Measurements from ENCODE around the gene BUD23.
"Not testable (repeated sequence)": the region's sequence is repeated elsewhere in the genome, so short reads cannot be mapped to it uniquely, and the experiment has no call there.

The BUD23 gene

GRCh38 chr7:73702665-73703064, 19.3 kb downstream of the BUD23 start:
- no peak for DNase-seq

DNA sequence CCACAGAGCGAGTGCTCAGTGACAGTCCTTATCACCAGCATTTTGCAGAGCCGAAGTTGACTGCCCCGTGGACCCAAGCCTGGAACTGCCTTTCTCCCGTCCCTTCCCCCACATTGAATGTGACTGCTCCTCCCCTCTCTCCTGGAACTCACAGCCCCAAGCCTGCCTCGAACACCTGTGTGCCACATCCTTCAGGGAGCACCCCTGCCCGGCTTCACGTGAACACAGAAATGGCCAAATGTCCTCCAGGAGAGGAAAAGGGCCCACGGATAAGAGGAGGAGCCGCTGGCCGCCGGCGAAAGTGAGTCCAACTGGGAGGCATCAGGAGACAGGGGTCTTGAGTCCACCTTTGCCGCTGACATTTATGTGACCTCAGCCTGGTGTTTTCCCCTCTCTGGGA, 19.8 kb downstream of the BUD23 start:
- no peak for DNase-seq

DNA sequence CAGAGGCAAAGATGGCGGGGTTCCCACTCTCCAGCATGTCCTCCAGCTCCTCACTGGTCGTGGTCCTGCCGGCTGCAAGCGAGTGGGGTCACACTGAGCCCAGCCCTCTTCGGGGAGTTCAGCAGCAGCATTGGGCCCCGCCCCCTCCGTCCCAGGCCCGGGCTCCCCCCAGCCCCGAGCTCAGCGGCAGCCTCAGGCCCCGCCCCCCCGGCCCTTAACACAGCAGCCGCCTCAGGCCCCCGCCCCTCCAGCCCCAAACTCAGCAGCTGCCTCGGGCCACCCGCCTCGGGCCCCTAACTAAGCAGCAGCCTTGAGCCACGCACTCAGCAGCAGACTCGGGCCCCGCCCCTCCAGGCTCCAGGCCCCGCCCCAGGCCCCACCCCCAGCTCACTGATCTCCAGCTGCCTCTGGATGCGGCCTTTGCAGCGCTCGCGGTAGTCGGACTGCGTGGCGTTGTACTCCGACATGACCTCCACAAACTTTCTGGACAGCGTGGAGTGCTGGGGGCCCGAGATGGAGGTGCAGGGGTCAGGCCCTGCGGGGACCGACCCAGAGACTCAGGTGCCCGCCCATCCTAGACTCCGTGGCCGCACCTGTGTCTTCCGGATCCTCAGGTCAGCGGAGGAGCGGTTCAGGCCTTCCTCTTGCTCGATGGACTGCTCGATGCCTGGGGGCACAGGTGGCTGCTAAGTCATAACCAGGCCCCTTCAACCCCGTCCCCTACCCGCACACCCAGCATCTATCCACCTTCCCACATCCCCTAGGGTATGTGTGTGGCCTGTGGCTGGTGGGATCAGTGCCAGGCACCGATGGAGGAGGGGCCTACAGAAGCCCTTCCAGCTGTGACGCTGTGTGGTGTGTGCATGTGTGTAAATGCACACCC, 20.6 kb downstream of the BUD23 start:
- DNase-seq: peak; percentile 31

DNA sequence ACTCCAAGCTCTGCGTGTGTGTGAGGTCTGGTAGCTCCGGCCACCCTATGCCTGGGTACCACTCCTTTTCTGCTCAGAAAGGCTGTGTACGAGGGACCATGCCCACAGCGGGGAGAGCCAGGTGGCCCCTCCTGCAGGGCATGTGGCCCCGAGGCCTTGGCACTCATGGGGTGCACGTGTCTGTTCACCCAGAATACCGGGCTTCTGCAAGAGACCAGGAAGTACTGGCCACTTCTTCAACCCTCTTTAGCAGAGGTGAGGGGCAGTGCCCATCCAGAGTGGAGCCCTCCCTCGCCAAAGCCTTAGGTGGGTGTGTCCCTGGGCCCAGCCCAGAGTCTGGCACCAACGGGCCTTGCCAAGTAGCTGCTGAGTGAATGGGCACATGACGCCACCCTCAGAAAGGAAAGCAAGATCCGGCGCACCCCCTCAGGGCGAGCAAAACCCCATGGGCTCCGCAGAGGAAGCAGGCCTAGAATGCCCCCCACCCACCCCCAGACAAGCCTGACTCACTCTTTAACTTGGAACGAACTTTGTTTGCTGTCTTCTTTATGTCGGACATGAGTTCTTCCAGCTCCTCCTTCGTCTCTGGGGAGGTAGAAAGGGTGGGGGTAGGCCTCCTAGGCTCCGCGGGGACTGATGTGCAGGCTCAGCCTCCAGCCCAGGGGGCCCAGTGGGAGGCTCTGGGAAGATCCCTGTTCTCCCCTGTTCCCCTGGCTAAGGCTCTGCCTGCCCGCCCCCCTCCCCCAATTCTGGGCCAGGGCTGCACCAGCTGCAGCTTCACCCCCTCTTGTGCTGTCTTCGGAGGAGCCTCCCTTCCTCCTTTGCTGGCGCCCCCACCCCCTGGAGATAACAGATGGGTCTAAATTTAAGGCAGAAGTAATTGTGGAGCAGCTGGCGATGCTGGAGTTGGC, 21.5 kb downstream of the BUD23 start:
- no peak for DNase-seq

GRCh38 chr7:73705551-73705920, 22.1 kb downstream of the BUD23 start:
- DNase-seq: no peak

GRCh38 chr7:73706126-73707044, 23.0 kb downstream of the BUD23 start:
- DNase-seq: no peak

DNA sequence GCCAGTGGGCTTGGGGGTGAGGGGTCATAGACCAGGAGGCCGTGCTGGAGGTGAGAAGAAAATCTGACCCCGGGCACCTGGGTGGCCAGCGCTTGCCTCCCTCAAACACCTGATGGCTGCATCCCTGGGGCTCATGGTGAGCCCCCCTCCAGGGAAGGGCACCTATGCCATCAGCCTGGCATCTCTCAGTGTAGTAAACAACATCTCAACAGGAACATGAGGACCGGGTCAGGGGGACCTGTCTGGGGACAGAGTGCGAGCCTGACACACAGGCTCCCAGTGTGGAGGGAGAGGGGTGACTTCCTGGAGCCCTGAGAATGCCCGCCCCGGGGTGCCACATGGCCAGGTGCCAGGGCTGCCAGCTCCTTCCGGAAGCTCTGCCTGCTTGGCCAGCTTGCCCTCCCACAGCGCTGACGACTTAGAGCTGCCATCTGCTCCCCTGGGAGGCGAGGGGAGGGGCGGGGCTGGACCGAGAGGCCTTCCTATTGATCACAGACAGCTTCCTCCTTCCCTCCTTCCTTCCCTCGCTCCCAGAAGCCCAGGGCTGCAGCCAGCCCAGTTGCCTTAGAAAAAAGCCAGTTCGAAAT, 23.7 kb downstream of the BUD23 start:
- DNase-seq: peak; percentile 21

DNA sequence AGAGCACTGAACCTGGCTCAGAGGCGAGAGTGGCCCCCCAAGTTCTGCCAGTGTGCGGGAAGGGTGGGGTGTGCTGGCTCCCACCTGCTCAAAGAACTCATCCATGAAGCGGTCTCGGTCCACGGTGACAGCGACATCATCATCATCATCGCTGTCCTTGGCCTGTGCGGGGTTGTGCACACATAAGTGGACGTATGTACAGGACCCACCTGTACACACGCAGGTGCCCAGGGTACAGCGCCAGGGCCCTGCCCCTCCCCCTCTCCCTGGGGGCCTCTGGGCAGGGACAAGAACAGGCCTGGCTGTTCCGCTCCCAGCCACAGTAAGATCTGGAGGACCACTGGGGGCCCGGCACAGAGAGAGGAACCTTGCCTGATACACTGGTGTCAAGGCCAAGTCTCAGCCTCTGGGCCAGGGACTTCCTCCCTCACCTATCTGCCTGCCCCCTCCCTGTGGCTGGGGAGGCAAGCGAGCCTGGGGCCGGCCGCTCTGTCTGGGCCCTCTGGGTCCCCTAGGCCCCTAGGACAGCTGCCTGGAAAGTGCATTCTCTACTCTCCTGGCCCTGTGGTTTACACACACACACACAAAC, 25.7 kb downstream of the BUD23 start:
- no peak for DNase-seq

- DNase-seq: no peak
Observed at GRCh38 chr7:73712773-73713172, 29.4 kb downstream of the BUD23 start.

DNA sequence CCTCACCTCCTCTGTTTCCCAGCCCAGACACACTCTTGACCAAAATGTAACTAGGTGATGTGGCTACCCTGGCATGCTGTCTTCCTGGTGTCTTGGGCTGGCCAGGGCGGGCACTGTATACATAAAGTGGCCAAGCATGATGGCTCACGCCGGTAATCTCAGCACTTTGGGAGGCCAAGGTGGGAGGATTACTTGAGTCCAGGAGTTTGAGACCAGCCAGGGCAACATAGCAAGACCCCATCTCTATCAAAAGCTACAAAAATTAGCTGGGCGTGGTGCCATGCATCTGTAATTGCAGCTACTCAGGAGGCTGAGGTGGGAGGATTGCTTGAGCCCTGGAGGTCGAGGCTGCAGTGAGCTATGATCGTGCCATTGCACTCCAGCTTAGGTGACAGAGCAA, 29.9 kb downstream of the BUD23 start:
- DNase-seq: not testable (repeated sequence)

- DNase-seq: no peak
Observed at GRCh38 chr7:73715648-73716317, 32.4 kb downstream of the BUD23 start.

DNA sequence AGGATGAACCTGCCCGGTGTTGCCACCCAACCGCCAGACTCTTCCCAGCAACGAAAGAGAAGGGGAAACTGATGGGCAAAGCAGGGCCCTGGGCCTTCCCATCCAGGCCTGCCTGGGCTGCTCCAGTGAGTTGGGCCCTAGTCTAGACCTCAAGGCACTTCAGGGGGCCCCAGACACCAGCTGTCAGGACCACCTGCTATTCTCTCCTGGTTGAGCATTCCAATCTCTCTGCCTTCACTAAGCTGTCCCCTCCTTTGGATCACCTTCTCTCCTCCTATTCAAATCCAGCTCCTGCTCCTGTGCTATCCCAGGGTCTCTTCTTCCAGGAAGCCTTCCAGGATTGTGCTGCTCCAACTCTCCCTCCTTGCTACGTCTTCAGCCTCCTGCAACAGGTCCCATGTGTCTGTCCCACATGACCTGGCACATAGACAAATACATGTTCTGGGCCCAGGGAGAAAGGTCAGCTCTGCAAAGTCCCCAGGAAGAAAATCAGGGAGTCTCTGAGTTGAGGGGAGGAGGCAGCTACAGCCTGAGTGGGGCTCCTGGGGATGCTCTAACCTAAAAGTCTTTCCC, 33.0 kb downstream of the BUD23 start:
- no peak for DNase-seq

- DNase-seq: no peak
Observed at GRCh38 chr7:73717025-73717807, 33.8 kb downstream of the BUD23 start.

- peak; percentile 39 for DNase-seq
Observed at GRCh38 chr7:73717991-73718405, 34.6 kb downstream of the BUD23 start.

GRCh38 chr7:73718438-73718881, 35.1 kb downstream of the BUD23 start:
- no peak for DNase-seq

DNA sequence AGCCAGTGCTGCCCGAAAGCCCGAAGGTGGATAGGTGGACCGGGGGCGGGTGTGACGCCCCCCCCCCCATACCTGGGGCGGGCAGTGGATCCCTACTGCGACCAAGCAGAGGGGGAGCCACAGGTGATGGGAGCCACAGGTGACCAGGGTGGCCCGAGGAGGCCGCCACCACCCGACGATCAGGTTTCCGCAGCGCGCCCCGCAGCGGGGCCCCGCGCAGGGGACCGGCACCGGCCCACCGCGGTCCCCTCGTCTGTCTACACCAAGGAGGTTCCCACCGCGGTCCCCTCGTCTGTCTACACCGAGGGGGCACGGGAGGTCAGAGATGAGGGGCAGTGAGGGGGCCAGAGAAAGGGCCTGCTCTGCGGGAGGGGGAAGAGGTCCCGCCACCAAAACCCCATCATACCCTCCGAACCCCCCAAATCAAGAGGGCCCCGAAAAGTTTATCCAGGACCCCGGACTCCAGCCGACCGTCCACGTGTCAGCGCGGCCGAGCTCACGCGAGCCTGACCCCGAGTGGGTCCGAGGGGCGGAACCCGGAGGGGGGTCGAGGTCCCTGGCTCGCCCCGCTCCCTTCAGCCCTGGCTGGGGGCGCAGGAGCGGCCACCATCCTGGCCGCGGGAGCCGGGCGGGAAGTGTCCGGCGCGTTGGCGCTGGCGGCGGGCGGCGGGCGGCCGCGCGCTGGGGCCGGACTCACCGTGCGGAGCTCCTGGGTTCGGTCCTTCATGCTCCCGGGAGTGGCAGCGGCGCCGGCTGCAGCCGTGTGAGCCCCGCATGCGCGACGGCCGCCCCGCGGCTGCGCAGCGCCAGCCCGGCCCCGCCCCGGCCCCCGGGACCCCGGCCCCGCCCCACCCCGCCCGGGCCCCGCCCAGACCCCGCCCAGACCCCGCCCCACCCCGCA, 35.8 kb downstream of the BUD23 start, which contains the start of gene STX1A:
Gene STX1A (minus strand): TSS at position 765 of the 901 bp plus-strand sequence. CDS start 38 bp downstream, at position 727.
- DNase-seq: peak; percentile 61

DNA sequence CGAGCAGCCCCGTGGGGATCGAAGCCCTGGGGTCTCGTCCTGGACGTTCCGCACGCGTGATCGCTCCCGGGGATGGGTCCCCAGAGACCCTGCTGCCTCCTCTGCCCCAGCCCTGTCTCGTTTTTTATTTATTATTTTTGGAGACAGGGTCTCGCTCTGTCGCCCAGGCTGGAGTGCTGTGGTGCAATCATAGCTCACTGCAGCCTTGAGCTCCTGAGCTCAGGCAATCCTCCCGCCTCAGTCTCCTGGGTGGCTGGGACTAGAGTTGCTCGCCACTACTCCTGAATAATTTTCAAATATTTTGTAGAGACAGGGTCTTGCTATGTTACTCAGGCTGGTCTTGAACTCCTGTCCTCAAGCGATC, 36.4 kb downstream of the BUD23 start:
- DNase-seq: no peak

GRCh38 chr7:73720443-73720842, 37.0 kb downstream of the BUD23 start:
- not testable (repeated sequence) for DNase-seq

GRCh38 chr7:73721377-73721817, 38.0 kb downstream of the BUD23 start:
- DNase-seq: no peak
